ENCODE measurements around the gene IGF1.

IGF1 gene

DNA sequence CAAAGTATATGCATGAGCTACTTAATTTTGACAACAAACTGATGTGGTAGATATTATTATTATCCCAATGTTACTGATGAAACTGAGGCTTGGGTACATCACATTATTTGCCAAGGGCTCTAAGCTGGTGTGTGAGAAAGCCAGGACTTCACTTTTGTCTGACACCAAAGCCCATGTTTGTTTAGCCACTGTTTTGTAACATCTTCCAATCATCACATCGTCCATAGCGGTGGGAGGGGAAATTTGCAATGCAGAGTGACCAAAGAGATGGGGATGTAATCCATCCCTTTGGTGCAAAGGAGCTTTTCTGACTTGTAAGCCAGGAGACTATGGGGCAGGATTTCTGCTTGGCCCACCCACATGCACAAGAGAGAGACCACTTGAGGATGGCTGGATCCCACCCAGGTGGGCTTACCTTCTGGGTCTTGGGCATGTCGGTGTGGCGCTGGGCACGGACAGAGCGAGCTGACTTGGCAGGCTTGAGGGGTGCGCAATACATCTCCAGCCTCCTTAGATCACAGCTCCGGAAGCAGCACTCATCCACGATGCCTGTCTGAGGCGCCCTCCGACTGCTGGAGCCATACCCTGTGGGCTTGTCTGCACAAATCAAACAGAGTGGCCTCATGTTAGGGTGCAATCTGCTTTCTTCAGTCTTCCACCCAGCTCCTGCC is 61.1 kb downstream of the IGF1 start:
- DNase-seq (ENCODE audit: low read depth, low spot score): no peak
- H3K27me3 ChIP-seq (ENCODE audit: insufficient read depth, insufficient read length): no peaks in the 10 kb centered on the region
- no peaks in the 10 kb centered on the region for H3K9me3 ChIP-seq (ENCODE audit: insufficient read depth, low read length)
- H3K4me3 ChIP-seq (ENCODE audit: insufficient read length, low read depth): no peak overlapping the region
- no peaks in the 10 kb centered on the region for H3K4me1 ChIP-seq (ENCODE audit: insufficient read depth, insufficient read length)
- H3K9ac ChIP-seq (ENCODE audit: insufficient read length, low read depth): no peak overlapping the region
- H3K36me3 ChIP-seq (ENCODE audit: insufficient read depth, insufficient read length, low read length): no peaks in the 10 kb centered on the region
- TF ChIP-seq SUZ12 (IDR thresholded peaks at IDR 0.05; ENCODE audit: extremely low read depth, insufficient read depth, insufficient read length) (no peak), YY1 (IDR thresholded peaks at IDR 0.05; ENCODE audit: insufficient read depth, insufficient read length) (no peak), ZNF274 (IDR thresholded peaks at IDR 0.05; ENCODE audit: low read depth, low read length) (no peak)

DNA sequence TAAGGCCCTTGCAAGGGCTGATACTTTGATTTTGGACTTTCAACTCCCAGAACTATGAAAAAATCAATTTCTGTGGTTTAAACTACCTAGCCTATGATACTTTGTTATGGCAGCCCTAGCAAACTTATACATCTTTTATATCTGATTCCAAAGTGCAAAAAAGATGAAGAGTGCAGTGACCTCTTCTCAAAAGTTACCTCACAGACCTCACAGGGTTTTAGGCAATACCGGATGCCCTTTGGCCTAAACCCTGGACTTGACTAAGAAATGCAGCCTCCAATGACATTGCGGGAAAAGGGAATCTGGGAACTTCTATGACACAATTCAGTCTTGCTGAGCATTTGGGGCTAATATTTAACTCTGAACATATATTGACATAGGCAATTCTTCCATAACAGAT is 63.3 kb downstream of the IGF1 start:
- Histone ChIP-seq H3K4me3 (ENCODE audit: insufficient read length, low read depth) (no peak overlapping the region), H3K27me3 (ENCODE audit: insufficient read depth, insufficient read length) (no peaks in the 10 kb centered on the region), H3K4me1 (ENCODE audit: insufficient read depth, insufficient read length) (no peaks in the 10 kb centered on the region), H3K9ac (ENCODE audit: insufficient read length, low read depth) (no peak overlapping the region), H3K36me3 (ENCODE audit: insufficient read depth, insufficient read length, low read length) (no peaks in the 10 kb centered on the region), H3K9me3 (ENCODE audit: insufficient read depth, low read length) (no peaks in the 10 kb centered on the region)
- no peak for DNase-seq (ENCODE audit: low read depth, low spot score)
- TF ChIP-seq YY1 (IDR thresholded peaks at IDR 0.05; ENCODE audit: insufficient read depth, insufficient read length) (no peak), ZNF274 (IDR thresholded peaks at IDR 0.05; ENCODE audit: low read depth, low read length) (no peak), SUZ12 (IDR thresholded peaks at IDR 0.05; ENCODE audit: extremely low read depth, insufficient read depth, insufficient read length) (no peak)

DNA sequence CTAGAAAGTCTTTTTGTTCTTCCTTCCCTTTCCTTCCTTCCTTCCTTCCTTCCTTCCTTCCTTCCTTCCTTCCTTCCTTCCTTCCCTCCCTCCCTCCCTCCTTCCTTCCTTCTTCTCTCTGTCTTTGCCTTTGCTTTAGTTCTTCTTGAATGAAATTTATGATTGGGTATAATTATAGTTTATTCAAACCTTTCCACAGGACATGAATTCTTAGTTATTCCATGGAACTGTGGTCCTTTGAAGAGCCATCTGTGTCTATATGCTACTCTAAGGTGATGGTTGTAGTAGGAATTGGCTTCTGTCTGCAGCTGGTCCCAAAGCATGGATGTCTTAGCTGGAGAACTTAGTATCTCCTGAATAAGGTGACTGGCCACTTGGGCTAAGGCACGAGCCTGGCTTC is 64.8 kb downstream of the IGF1 start:
- no peak overlapping the region for H3K4me3 ChIP-seq (ENCODE audit: insufficient read length, low read depth)
- H3K4me1 ChIP-seq (ENCODE audit: insufficient read depth, insufficient read length): no peaks in the 10 kb centered on the region
- H3K9ac ChIP-seq (ENCODE audit: insufficient read length, low read depth): no peak overlapping the region
- H3K9me3 ChIP-seq (ENCODE audit: insufficient read depth, low read length): no peaks in the 10 kb centered on the region
- DNase-seq (ENCODE audit: low read depth, low spot score): no peak
- H3K36me3 ChIP-seq (ENCODE audit: insufficient read depth, insufficient read length, low read length): no peaks in the 10 kb centered on the region
- no peaks in the 10 kb centered on the region for H3K27me3 ChIP-seq (ENCODE audit: insufficient read depth, insufficient read length)
- TF ChIP-seq YY1 (IDR thresholded peaks at IDR 0.05; ENCODE audit: insufficient read depth, insufficient read length) (no peak), SUZ12 (IDR thresholded peaks at IDR 0.05; ENCODE audit: extremely low read depth, insufficient read depth, insufficient read length) (no peak), ZNF274 (IDR thresholded peaks at IDR 0.05; ENCODE audit: low read depth, low read length) (no peak)

DNA sequence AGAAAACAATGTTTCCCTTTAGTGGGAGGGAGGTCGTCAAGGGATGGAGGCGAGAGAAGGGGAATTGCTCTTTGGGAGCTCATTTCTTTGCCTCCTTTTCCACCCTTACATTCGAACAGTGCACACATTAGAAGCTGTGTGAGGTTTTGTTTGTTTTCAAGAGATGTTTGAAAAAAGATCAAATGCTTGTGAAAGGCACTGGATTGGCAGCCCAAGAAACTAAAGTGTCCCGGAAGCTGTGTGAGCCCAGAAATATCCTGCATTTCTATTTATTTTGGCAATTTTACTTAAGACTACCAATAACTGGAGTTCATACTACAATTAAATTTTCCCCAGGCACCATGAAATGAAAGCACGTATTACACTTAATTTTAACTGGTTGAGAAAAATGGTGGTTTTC is 67.0 kb downstream of the IGF1 start:
- H3K9me3 ChIP-seq (ENCODE audit: insufficient read depth, low read length): no peaks in the 10 kb centered on the region
- no peak overlapping the region for H3K4me3 ChIP-seq (ENCODE audit: insufficient read length, low read depth)
- H3K27me3 ChIP-seq (ENCODE audit: insufficient read depth, insufficient read length): no peaks in the 10 kb centered on the region
- H3K36me3 ChIP-seq (ENCODE audit: insufficient read depth, insufficient read length, low read length): no peaks in the 10 kb centered on the region
- H3K9ac ChIP-seq (ENCODE audit: insufficient read length, low read depth): no peak overlapping the region
- TF ChIP-seq SUZ12 (IDR thresholded peaks at IDR 0.05; ENCODE audit: extremely low read depth, insufficient read depth, insufficient read length) (no peak), YY1 (IDR thresholded peaks at IDR 0.05; ENCODE audit: insufficient read depth, insufficient read length) (no peak), ZNF274 (IDR thresholded peaks at IDR 0.05; ENCODE audit: low read depth, low read length) (no peak)
- no peaks in the 10 kb centered on the region for H3K4me1 ChIP-seq (ENCODE audit: insufficient read depth, insufficient read length)
- no peak for DNase-seq (ENCODE audit: low read depth, low spot score)

DNA sequence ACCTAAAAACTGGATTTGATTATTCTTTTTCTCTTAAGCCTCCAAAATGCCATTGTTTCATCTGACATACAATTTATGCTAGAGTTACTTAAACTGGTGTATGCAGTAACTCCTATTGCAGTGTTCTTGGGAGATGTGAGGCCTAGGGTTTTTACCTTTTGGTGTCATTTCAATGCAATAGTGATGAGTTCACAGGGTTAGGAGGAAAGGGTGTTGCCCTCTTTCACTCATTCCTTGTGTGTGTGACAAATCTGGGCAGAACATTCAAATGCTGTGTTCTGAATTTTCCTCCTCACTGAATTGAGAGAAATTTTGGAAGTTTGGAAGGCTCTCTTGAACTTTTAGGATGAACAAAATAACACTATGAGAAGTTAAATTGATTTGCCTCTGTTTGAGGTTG is 69.9 kb downstream of the IGF1 start:
- Histone ChIP-seq H3K4me1 (ENCODE audit: insufficient read depth, insufficient read length) (no peaks in the 10 kb centered on the region), H3K9me3 (ENCODE audit: insufficient read depth, low read length) (no peaks in the 10 kb centered on the region), H3K27me3 (ENCODE audit: insufficient read depth, insufficient read length) (no peaks in the 10 kb centered on the region), H3K4me3 (ENCODE audit: insufficient read length, low read depth) (no peak overlapping the region), H3K9ac (ENCODE audit: insufficient read length, low read depth) (no peak overlapping the region), H3K36me3 (ENCODE audit: insufficient read depth, insufficient read length, low read length) (no peaks in the 10 kb centered on the region)
- TF ChIP-seq ZNF274 (IDR thresholded peaks at IDR 0.05; ENCODE audit: low read depth, low read length): no peak
- no peak for TF ChIP-seq YY1 (IDR thresholded peaks at IDR 0.05; ENCODE audit: insufficient read depth, insufficient read length)
- TF ChIP-seq SUZ12 (IDR thresholded peaks at IDR 0.05; ENCODE audit: extremely low read depth, insufficient read depth, insufficient read length): no peak
- DNase-seq (ENCODE audit: low read depth, low spot score): no peak

DNA sequence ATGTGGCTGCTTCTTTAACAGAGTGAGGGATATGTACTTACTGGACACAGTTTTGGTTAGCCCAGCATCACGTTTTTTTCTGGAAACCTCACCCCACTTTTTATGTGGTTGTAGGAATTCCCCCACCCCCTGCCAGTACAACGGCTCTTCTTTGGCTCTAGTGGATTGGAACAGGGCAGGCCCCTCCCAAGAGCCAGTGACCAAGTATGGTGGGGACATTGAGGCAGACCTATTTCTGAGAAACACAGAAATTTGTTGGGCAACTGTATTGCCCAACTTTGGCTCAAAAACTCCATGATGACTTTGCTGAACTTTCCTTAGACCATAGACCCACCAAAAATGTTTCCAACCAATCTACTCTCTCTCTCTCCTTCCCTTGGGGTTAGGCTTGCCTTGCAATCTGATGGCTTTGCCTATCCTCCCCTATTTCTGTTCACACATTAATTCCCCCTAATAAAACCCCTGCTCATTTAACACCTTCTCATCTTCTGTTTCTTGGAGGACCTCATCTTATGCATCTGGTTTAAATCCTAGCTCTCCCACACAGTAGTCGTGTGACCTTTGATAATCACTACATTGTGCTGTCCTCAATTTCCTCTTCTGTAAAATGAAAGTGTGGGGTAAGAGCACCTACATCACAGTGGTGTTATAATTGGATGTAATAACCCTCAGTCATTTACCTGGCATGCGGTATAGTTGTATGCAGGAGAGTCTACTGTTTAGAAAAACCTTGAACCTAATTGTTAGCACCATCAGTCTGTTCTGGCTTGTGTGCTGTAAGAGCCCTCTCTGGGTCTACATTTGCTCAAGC is 71.7 kb downstream of the IGF1 start:
- Histone ChIP-seq H3K9me3 (ENCODE audit: insufficient read depth, low read length) (no peaks in the 10 kb centered on the region), H3K36me3 (ENCODE audit: insufficient read depth, insufficient read length, low read length) (no peaks in the 10 kb centered on the region), H3K27me3 (ENCODE audit: insufficient read depth, insufficient read length) (no peaks in the 10 kb centered on the region), H3K4me1 (ENCODE audit: insufficient read depth, insufficient read length) (no peaks in the 10 kb centered on the region), H3K9ac (ENCODE audit: insufficient read length, low read depth) (no peak overlapping the region), H3K4me3 (ENCODE audit: insufficient read length, low read depth) (no peak overlapping the region)
- no peak for TF ChIP-seq SUZ12 (IDR thresholded peaks at IDR 0.05; ENCODE audit: extremely low read depth, insufficient read depth, insufficient read length)
- no peak for TF ChIP-seq YY1 (IDR thresholded peaks at IDR 0.05; ENCODE audit: insufficient read depth, insufficient read length)
- TF ChIP-seq ZNF274 (IDR thresholded peaks at IDR 0.05; ENCODE audit: low read depth, low read length): no peak
- DNase-seq (ENCODE audit: low read depth, low spot score): no peak

DNA sequence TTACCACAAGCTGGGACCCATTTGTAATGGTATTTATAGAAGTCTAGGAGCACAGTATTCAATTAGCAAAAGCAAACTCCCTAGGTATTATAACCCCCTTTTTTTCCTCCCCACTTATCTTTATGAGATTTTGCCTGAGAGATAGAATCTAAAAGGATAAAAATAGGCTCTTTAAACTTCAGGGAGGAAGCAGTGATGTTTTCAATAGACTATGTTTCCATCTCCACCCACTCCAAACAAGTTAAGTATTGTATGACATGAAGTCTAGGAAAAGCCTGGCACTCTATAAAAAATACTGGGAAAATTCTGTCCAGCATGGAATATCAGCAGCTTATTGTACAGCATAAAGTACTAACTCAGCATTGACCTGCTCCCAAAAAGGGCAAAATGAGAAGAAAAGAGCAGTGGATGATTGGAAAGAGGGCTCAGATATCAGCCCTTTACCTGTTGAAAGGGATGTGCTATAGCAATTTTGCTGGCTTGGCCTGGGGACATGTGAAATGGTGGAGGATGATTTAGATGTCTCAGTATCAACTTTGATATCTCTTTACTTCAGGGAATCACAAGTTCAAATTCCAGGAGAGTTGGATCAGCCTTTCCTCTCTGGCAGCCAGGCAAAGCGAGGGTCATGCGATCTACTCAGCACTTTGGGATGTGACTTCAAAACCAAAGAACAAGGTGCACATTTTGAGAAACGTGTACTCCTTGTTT is 72.4 kb downstream of the IGF1 start:
- Histone ChIP-seq H3K9ac (ENCODE audit: insufficient read length, low read depth) (no peak overlapping the region), H3K9me3 (ENCODE audit: insufficient read depth, low read length) (no peaks in the 10 kb centered on the region), H3K36me3 (ENCODE audit: insufficient read depth, insufficient read length, low read length) (no peaks in the 10 kb centered on the region), H3K4me1 (ENCODE audit: insufficient read depth, insufficient read length) (no peaks in the 10 kb centered on the region), H3K27me3 (ENCODE audit: insufficient read depth, insufficient read length) (no peaks in the 10 kb centered on the region), H3K4me3 (ENCODE audit: insufficient read length, low read depth) (no peak overlapping the region)
- DNase-seq (ENCODE audit: low read depth, low spot score): no peak
- TF ChIP-seq ZNF274 (IDR thresholded peaks at IDR 0.05; ENCODE audit: low read depth, low read length): no peak
- no peak for TF ChIP-seq YY1 (IDR thresholded peaks at IDR 0.05; ENCODE audit: insufficient read depth, insufficient read length)
- TF ChIP-seq SUZ12 (IDR thresholded peaks at IDR 0.05; ENCODE audit: extremely low read depth, insufficient read depth, insufficient read length): no peak
